Endothelial cell of umbilical vein (primary cell): ENCODE measurements around the gene ADCY5.

Source experiments
- EZH2 ChIP-seq: IDR thresholded peaks from 2 replicates; pipeline ENCODE4 v1.6.1; 2012; ENCODE audit warnings: borderline replicate concordance, low read depth, mild to moderate bottlenecking, moderate library complexity, low read length, inconsistent platforms; ENCODE audit not compliant: severe bottlenecking
- GATA2 ChIP-seq: IDR thresholded peaks from 2 replicates; pipeline ENCODE4 v1.7.0; 2011; ENCODE audit warnings: low read depth, mild to moderate bottlenecking, moderate library complexity, mixed read lengths, low read length; ENCODE audit not compliant: insufficient read length, insufficient read depth
- TF ChIP-seq, protein P1 (sequence below), 2 donors: IDR thresholded peaks; 1 replicate in 1 of 2; 2 replicates in 1 of 2; pipeline ENCODE4 v1.5.1; 2011; ENCODE audit warnings: low read length in 2 of 2, mild to moderate bottlenecking in 2 of 2, moderate library complexity in 2 of 2, control low read depth in 1 of 2, inconsistent platforms in 1 of 2, low read depth in 1 of 2; ENCODE audit not compliant: insufficient read depth in 1 of 2; ENCODE audit errors: extremely low read depth in 1 of 2
- TF ChIP-seq, protein P2 (sequence below): IDR thresholded peaks from 2 replicates; pipeline ENCODE4 v1.6.1; 2011; ENCODE audit not compliant: insufficient read depth, insufficient read length

DNA sequence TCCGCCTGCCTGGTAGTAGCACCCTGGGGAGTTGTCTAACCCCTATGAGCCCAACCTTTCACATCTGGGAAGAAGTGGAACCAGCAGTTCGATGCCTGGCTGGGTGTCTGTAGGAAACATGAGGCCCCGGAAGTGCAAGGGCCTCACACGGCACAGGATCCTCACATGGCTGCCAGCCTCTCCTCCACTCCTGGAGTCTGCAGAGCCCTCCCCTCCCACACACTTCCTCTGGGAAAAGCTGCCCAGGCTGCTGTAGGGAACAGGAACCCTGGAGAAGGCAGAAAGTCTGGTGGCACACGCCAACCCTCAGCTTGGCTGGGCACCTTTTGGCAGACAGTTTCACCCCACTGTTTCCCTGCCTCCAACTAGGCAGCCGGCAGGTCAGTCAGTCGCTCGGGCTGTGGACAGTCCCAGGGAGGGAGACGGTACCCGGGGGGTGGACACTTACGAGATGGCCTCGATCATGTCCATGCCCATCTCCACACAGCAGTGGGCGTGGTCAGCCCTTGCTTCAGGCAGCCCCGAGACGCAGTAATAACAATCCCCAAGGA, 118.4 kb downstream of the ADCY5 start:
- TF ChIP-seq, protein P1, sequence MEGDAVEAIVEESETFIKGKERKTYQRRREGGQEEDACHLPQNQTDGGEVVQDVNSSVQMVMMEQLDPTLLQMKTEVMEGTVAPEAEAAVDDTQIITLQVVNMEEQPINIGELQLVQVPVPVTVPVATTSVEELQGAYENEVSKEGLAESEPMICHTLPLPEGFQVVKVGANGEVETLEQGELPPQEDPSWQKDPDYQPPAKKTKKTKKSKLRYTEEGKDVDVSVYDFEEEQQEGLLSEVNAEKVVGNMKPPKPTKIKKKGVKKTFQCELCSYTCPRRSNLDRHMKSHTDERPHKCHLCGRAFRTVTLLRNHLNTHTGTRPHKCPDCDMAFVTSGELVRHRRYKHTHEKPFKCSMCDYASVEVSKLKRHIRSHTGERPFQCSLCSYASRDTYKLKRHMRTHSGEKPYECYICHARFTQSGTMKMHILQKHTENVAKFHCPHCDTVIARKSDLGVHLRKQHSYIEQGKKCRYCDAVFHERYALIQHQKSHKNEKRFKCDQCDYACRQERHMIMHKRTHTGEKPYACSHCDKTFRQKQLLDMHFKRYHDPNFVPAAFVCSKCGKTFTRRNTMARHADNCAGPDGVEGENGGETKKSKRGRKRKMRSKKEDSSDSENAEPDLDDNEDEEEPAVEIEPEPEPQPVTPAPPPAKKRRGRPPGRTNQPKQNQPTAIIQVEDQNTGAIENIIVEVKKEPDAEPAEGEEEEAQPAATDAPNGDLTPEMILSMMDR (IDR thresholded peaks at IDR 0.05; ENCODE audit: extremely low read depth in 1 of 2, insufficient read depth in 1 of 2, low read depth in 1 of 2, low read length in 2 of 2) = no peak
- TF ChIP-seq EZH2 (no peak), GATA2 (no peak)
- TF ChIP-seq, protein P2, sequence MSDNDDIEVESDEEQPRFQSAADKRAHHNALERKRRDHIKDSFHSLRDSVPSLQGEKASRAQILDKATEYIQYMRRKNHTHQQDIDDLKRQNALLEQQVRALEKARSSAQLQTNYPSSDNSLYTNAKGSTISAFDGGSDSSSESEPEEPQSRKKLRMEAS = no peak
